ENCODE data around the gene PARS2. TPM values are rescaled to one million over a fixed set of nuclear protein-coding genes. Genes with fewer than 3 reads are reported as not detected.

PARS2 gene
- total RNA-seq, 1 experiment from 2014 or later: 10.2 TPM

DNA sequence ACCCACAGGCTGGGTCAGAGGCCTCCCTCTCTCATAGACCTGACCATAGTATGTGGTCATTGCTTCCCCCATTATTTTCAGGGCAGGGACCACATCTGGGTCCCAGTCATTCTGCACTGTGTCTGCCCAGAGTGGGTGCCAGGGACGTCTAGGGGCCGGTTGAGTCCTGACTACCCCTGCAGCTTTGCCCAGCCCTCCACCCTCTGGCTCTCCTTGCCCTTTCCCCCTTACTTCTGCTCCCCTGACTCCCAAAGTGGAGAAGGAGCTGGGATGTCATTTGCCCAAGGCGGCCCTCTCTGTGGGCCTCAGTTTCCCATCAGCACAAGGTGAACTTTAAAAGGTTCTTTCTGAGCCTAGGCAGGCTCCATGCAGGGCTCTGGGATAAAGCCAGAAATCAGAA is 41.1 kb upstream of the PARS2 start:
- Mint-ChIP-seq H3K36me3 (ENCODE audit: insufficient read depth in 1 of 3, low read depth in 3 of 3) (no peaks in the 10 kb centered on the region), H3K9me3 (no peaks in the 10 kb centered on the region), H3K27me3 (ENCODE audit: low read depth) (peaks cover 27% of the 10 kb centered on the region), H3K4me1 (peaks cover 6 to 13% of the 10 kb centered on the region in 2 experiments), H3K4me3 (no peak overlapping the region), H3K27ac (no peak overlapping the region)
- Histone ChIP-seq H3K56ac (ENCODE audit: insufficient read length, low read depth, low read length) (no peak overlapping the region), H3K14ac (ENCODE audit: insufficient read depth, low read length) (no peak overlapping the region), H2BK5ac (ENCODE audit: insufficient read length, low read length) (no peak overlapping the region), H2BK120ac (ENCODE audit: low read depth, low read length, poor library complexity, severe bottlenecking) (no peak overlapping the region), H4K91ac (ENCODE audit: insufficient read length, low read depth, low read length) (no peak overlapping the region), H3K79me1 (ENCODE audit: insufficient read depth, low read depth, low read length, poor library complexity, severe bottlenecking) (no peaks in the 10 kb centered on the region), H3K9ac (ENCODE audit: extremely low read depth, insufficient read length, low read length) (no peak overlapping the region), H2BK12ac (ENCODE audit: insufficient read length, low read depth, low read length) (no peak overlapping the region), H3K4me2 (ENCODE audit: insufficient read depth, insufficient read length, low read length) (no peak overlapping the region), H3K27ac (ENCODE audit: insufficient read length, low read depth, low read length) (no peak overlapping the region), H4K20me1 (ENCODE audit: control insufficient read depth, insufficient read depth, insufficient read length) (no peaks in the 10 kb centered on the region), H3K4ac (ENCODE audit: low read depth, low read length) (no peak overlapping the region), H2AFZ (ENCODE audit: low read length) (no peak overlapping the region), H2BK15ac (ENCODE audit: low read depth, low read length) (no peak overlapping the region), H4K8ac (replicated peaks; ENCODE audit: insufficient read length, low read depth, low read length) (no peak overlapping the region), H2AK5ac (ENCODE audit: insufficient read length, low read length) (no peak overlapping the region), H3K23ac (ENCODE audit: insufficient read length, low read depth, low read length) (no peak overlapping the region), H3K18ac (ENCODE audit: insufficient read length, low read depth, low read length) (no peak overlapping the region), H3T11ph (ENCODE audit: low read length) (no peak overlapping the region), H3K27me3 (ENCODE audit: insufficient read depth, low read length) (no peaks in the 10 kb centered on the region), H3K79me2 (ENCODE audit: insufficient read depth, low read length) (no peaks in the 10 kb centered on the region), H4K5ac (ENCODE audit: insufficient read length, low read depth, low read length) (no peak overlapping the region), H2BK20ac (ENCODE audit: low read depth, low read length, poor library complexity, severe bottlenecking) (no peak overlapping the region), H3K9me3 (ENCODE audit: control insufficient read depth, low read depth, low read length) (no peaks in the 10 kb centered on the region), H3K4me1 (ENCODE audit: insufficient read depth, low read length) (no peaks in the 10 kb centered on the region), H3K23me2 (ENCODE audit: insufficient read length, low read depth, low read length, poor library complexity, severe bottlenecking) (no peaks in the 10 kb centered on the region)
- WGBS (ENCODE audit: extremely low coverage, insufficient read length, low lambda C conversion rate): no CpG with 5 or more reads among the region's 3 CpGs
- no peak for DNase-seq
- TF ChIP-seq, protein P1, sequence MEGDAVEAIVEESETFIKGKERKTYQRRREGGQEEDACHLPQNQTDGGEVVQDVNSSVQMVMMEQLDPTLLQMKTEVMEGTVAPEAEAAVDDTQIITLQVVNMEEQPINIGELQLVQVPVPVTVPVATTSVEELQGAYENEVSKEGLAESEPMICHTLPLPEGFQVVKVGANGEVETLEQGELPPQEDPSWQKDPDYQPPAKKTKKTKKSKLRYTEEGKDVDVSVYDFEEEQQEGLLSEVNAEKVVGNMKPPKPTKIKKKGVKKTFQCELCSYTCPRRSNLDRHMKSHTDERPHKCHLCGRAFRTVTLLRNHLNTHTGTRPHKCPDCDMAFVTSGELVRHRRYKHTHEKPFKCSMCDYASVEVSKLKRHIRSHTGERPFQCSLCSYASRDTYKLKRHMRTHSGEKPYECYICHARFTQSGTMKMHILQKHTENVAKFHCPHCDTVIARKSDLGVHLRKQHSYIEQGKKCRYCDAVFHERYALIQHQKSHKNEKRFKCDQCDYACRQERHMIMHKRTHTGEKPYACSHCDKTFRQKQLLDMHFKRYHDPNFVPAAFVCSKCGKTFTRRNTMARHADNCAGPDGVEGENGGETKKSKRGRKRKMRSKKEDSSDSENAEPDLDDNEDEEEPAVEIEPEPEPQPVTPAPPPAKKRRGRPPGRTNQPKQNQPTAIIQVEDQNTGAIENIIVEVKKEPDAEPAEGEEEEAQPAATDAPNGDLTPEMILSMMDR (conservative IDR thresholded peaks at IDR 0.05): no peak
